Stomach smooth muscle (tissue), 2 donors: ENCODE results near the gene ELAC1.
"Not testable (repeated sequence)": the region's sequence is repeated elsewhere in the genome, so short reads cannot be mapped to it uniquely, and the experiment has no call there.

Experiments used
- H3K27ac ChIP-seq: one replicate; pipeline ENCODE4 v1.7.0; 2013; ENCODE audit warnings: mild to moderate bottlenecking, low read length, inconsistent platforms
- H3K27me3 ChIP-seq, 2 donors: one replicate each; pipeline ENCODE4 v1.7.0; 2013; ENCODE audit warnings: low read length in 2 of 2; ENCODE audit not compliant: insufficient read depth in 2 of 2, control insufficient read depth in 1 of 2
- H3K36me3 ChIP-seq, 2 donors: one replicate each; pipeline ENCODE4 v1.7.0; 2013; ENCODE audit warnings: low read length in 2 of 2; ENCODE audit not compliant: control insufficient read depth in 2 of 2, insufficient read depth in 2 of 2
- H3K4me1 ChIP-seq: one replicate; pipeline ENCODE4 v1.7.0; 2013; ENCODE audit warnings: low read length; ENCODE audit not compliant: control insufficient read depth, insufficient read depth
- H3K4me3 ChIP-seq, 2 donors: one replicate each; pipeline ENCODE4 v1.7.0; 2013; ENCODE audit warnings: low read length in 2 of 2
- H3K9ac ChIP-seq, 2 donors: one replicate each; pipeline ENCODE4 v1.7.0; 2013; ENCODE audit warnings: low read length in 2 of 2, mild to moderate bottlenecking in 1 of 2
- H3K9me3 ChIP-seq, 2 donors: one replicate each; pipeline ENCODE4 v1.7.0; 2013; ENCODE audit warnings: low read length in 2 of 2; ENCODE audit not compliant: control insufficient read depth in 2 of 2
- donor health status: healthy.
- donor health status: Pancreatic carcinoma.

ELAC1 gene

DNA sequence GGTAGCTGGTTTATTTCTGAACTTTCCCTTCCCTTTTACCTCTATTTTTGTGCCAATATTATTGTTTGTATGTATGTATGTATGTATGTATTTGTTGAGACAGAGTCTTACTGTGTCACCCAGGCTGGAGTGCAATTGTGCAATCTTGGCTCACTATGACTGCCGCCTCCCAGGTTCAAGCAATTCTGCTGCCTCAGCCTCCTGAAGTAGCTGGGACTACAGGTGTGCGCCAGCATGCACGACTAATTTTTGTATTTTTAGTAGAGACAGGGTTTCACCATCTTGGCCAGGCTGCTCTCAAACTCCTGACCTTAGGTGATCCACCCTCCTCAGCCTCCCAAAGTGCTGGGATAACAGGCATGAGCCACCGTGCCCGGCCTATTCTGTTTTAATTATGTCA lies 4.6 kb downstream of the ELAC1 start:
- not testable (repeated sequence) for H3K27ac ChIP-seq, H3K9me3 ChIP-seq, H3K4me3 ChIP-seq, H3K9ac ChIP-seq, H3K27me3 ChIP-seq
- Histone ChIP-seq H3K36me3 (peaks cover 18% of the 10 kb centered on the region in 2 donors), H3K4me1 (peaks cover 11% of the 10 kb centered on the region)

DNA sequence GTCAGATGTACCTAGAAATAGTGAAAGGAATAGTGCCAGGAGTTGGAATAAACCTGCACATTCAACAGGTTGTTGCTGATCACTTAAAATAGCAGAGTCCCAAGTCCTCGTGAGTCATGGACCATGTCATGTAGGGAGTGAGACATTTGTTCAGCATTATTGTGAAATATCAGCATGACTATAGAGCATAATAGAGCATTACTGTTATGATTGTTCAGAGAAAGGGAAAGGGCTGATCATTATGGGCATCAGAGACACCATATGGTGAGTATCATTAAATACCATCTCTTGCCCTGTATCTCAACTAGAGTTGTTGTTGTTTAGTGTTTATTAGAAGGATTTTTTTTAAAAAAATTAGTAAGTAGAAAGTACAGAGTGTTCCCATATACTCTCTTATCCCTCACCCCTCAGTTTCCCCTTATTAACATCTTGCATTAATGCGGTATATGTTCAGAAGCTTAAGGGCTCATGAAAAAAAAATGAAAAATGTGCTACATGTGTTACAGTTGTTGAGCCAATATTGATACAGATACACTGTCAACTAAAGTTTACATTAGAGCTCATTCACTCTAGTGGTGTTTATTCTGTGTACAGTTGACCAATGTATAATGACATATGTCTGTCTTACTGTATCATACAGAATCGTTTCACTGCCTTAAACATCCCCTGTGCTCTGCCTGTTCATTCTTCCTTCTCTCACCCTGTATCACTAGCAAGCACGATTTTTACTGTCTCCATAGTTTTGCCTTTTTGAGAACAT lies 5.7 kb downstream of the ELAC1 start:
- H3K4me1 ChIP-seq = peaks cover 8% of the 10 kb centered on the region
- no peaks in the 10 kb centered on the region for H3K27me3 ChIP-seq
- peaks cover 18 to 22% of the 10 kb centered on the region in 2 donors for H3K36me3 ChIP-seq
- no peak overlapping the region for H3K9ac ChIP-seq
- H3K27ac ChIP-seq = no peak overlapping the region
- no peaks in the 10 kb centered on the region for H3K9me3 ChIP-seq
- no peak overlapping the region for H3K4me3 ChIP-seq

DNA sequence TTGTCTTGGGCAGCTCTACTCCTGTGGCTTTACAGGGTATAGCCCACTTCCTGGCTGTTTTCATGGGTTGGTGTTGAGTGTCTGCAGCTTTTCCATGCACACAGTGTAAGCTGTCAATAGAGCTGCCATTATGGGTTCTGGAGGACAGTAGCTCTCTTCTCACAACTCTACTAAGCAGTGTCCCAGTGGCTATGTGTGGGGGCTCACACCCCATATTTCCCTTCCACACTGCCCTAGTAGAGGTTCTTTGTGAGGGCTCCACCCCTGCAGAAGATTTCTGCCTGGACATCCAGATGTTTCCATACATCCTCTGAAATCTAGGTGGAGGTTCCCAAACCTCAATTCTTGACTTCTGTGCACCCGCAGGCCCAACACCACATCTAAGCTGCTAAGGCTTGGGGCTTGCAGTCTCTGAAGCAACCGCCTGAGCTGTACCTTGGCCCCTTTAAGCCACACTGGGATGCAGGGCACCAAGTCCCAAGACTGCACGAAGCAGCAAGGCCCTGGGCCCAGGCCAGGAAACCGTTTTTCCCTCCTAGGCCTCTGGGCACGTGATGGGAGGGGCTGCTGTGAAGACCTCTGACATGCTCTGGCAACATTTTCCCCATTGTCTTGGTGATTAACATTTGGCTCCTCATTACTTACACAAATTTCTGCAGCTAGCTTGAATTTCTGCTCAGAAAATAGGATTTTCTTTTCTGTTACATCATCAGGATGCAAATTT lies 9.4 kb downstream of the ELAC1 start:
- H3K4me3 ChIP-seq = no peak overlapping the region
- H3K27me3 ChIP-seq = no peaks in the 10 kb centered on the region
- H3K9me3 ChIP-seq = no peaks in the 10 kb centered on the region
- peaks cover 18 to 26% of the 10 kb centered on the region in 2 donors for H3K36me3 ChIP-seq
- H3K4me1 ChIP-seq = no peaks in the 10 kb centered on the region
- no peak overlapping the region for H3K27ac ChIP-seq
- H3K9ac ChIP-seq = no peak overlapping the region

GRCh38 chr18:50981381-50981780 lies 13.5 kb downstream of the ELAC1 start:
- no peaks in the 10 kb centered on the region for H3K27me3 ChIP-seq
- no peaks in the 10 kb centered on the region for H3K4me1 ChIP-seq
- H3K9me3 ChIP-seq = no peaks in the 10 kb centered on the region
- H3K36me3 ChIP-seq = peaks cover under 1 to 12% of the 10 kb centered on the region in 2 donors
- no peak overlapping the region for H3K9ac ChIP-seq
- H3K4me3 ChIP-seq = no peak overlapping the region
- H3K27ac ChIP-seq = no peak overlapping the region

DNA sequence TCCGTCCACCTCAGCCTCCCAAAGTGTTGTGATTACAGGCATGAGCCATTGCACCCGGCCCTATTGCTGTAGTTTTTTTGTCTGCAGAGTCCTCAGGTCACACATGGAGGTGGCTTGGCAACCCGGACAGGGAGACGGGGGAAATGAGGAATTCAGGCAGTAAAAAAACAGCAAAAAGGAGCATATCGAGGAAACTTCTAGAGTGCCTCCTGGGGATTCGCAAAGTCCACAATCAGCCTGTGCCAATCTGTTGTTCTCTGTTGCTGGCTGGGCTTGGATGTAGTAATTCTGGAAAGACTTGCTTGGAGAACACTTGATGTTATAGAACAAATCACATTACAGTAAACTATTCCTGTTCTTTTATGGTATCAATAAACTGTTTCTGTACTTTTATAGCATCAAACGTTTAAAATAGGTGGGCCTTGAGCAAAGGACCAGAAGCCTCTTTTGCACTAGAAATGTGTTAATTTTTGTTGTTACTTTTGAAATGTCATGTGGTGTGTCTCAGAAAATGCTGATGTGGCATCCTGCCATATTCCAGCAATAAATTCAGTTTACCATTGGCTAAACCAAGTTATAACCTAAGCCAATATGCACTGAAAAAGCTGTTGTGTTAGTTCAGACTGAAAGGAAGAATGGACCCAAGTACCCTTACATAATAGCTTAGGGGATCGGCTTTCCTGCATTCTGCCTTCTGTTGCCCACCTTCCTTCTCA lies 14.4 kb downstream of the ELAC1 start:
- no peaks in the 10 kb centered on the region for H3K27me3 ChIP-seq
- H3K9ac ChIP-seq = no peak overlapping the region
- no peak overlapping the region for H3K4me3 ChIP-seq
- peaks cover 0 to 9% of the 10 kb centered on the region in 2 donors for H3K36me3 ChIP-seq
- H3K9me3 ChIP-seq = no peaks in the 10 kb centered on the region
- no peak overlapping the region for H3K27ac ChIP-seq
- H3K4me1 ChIP-seq = peaks cover 8% of the 10 kb centered on the region

DNA sequence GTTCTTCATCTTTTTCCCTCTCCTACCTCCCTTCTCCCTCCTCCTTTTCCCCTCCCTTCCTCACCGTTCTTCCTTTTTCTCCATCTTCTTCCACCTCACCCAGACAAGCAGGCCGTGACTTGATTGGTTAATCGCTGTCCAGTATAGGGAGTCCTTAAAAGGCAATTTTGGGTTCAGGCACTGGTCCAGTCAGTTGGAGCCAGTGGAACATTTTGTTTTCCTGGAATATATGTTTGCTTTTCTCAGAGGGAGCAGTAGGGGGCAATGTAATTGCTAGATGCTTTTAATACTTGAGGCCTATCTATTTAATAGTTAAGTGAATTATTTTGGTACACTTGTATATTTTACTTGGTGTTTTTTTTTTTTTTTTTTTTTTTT lies 15.0 kb downstream of the ELAC1 start:
- Histone ChIP-seq H3K9ac (no peak overlapping the region), H3K9me3 (no peaks in the 10 kb centered on the region), H3K36me3 (peaks cover 0 to 6% of the 10 kb centered on the region in 2 donors), H3K27me3 (no peaks in the 10 kb centered on the region), H3K4me3 (no peak overlapping the region), H3K4me1 (peaks cover 9% of the 10 kb centered on the region), H3K27ac (no peak overlapping the region)

GRCh38 chr18:50986360-50987087 lies 18.7 kb downstream of the ELAC1 start:
- Histone ChIP-seq H3K4me1 (peaks cover 9% of the 10 kb centered on the region), H3K4me3 (no peak overlapping the region), H3K27me3 (no peaks in the 10 kb centered on the region), H3K9ac (no peak overlapping the region), H3K36me3 (no peaks in the 10 kb centered on the region), H3K27ac (no peak overlapping the region), H3K9me3 (no peaks in the 10 kb centered on the region)

- no peak overlapping the region for H3K4me3 ChIP-seq
- H3K36me3 ChIP-seq = no peaks in the 10 kb centered on the region
- H3K27ac ChIP-seq = no peak overlapping the region
- H3K27me3 ChIP-seq = no peaks in the 10 kb centered on the region
- H3K4me1 ChIP-seq = peaks cover 9% of the 10 kb centered on the region
- H3K9ac ChIP-seq = no peak overlapping the region
- no peaks in the 10 kb centered on the region for H3K9me3 ChIP-seq
Measured at GRCh38 chr18:50987261-50987660, 19.4 kb downstream of the ELAC1 start.

DNA sequence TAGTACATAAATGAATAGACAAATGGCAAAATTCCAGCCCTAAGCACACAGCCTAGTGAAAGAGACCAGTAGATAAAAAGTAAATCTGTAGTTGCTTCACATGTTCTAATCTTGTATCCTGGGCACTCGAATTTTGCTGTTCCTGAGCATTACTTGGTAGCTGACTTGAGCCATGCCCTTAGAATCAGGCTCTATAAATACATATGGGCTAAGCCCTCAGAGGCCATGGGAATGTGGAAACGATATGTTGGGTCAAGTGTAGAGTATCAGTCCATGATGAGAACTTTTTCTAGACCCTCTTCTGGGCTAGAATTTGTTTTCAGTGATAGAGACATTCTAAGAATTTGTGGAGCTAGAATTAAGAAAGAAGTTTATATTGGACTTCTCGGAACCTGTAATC lies 21.9 kb downstream of the ELAC1 start:
- no peak overlapping the region for H3K4me3 ChIP-seq
- H3K36me3 ChIP-seq = no peaks in the 10 kb centered on the region
- no peaks in the 10 kb centered on the region for H3K9me3 ChIP-seq
- no peak overlapping the region for H3K27ac ChIP-seq
- peaks cover 9% of the 10 kb centered on the region for H3K4me1 ChIP-seq
- no peak overlapping the region for H3K9ac ChIP-seq
- H3K27me3 ChIP-seq = no peaks in the 10 kb centered on the region

- Histone ChIP-seq H3K9me3 (no peaks in the 10 kb centered on the region), H3K27me3 (no peaks in the 10 kb centered on the region), H3K4me1 (no peaks in the 10 kb centered on the region), H3K4me3 (no peak overlapping the region), H3K36me3 (no peaks in the 10 kb centered on the region), H3K9ac (no peak overlapping the region), H3K27ac (no peak overlapping the region)
Measured at GRCh38 chr18:50992351-50992762, 24.5 kb downstream of the ELAC1 start.
